NCI-H510A (cell line): ENCODE measurements around the gene BOLA3.
"Not testable (repeated sequence)": the region's sequence is repeated elsewhere in the genome, so short reads cannot be mapped to it uniquely, and the experiment has no call there.

Experiments used
- DNase-seq: peaks from one replicate; lab custom pipeline; 2025; lab: John Stamatoyannopoulos, UW

BOLA3 gene

DNA sequence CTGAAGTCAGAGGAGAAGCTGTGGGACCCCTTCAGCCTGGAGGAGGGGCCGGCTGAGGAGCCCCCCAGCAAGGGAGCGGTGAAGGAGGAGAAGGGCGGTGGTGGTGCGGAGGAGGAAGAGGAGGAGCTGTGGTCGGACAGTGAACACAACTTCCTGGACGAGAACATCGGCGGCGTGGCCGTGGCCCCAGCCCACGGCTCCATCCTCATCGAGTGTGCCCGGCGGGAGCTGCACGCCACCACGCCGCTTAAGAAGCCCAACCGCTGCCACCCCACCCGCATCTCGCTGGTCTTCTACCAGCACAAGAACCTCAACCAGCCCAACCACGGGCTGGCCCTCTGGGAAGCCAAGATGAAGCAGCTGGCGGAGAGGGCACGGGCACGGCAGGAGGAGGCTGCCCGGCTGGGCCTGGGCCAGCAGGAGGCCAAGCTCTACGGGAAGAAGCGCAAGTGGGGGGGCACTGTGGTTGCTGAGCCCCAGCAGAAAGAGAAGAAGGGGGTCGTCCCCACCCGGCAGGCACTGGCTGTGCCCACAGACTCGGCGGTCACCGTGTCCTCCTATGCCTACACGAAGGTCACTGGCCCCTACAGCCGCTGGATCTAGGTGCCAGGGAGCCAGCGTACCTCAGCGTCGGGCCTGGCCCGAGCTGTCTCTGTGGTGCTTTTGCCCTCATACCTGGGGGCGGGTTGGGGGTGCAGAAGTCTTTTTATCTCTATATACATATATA lies 46.0 kb downstream of the BOLA3 start:
- no peak for DNase-seq

DNA sequence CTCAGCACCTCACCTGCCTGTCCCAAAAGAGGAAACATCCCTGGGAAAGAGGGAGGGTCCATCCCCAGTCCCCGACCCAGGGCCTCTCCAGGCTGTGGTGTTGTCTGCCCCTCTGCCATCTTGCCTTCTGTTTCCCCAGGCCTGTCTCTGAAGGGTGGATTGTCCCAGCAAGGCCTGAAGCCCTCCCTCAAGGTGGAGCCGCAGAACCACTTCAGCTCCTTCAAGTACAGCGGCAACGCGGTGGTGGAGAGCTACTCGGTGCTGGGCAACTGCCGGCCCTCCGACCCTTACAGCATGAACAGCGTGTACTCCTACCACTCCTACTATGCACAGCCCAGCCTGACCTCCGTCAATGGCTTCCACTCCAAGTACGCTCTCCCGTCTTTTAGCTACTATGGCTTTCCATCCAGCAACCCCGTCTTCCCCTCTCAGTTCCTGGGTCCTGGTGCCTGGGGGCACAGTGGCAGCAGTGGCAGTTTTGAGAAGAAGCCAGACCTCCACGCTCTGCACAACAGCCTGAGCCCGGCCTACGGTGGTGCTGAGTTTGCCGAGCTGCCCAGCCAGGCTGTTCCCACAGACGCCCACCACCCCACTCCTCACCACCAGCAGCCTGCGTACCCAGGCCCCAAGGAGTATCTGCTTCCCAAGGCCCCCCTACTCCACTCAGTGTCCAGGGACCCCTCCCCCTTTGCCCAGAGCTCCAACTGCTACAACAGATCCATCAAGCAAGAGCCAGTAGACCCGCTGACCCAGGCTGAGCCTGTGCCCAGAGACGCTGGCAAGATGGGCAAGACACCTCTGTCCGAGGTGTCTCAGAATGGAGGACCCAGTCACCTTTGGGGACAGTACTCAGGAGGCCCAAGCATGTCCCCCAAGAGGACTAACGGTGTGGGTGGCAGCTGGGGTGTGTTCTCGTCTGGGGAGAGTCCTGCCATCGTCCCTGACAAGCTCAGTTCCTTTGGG lies 47.2 kb downstream of the BOLA3 start:
- DNase-seq, result no peak

DNA sequence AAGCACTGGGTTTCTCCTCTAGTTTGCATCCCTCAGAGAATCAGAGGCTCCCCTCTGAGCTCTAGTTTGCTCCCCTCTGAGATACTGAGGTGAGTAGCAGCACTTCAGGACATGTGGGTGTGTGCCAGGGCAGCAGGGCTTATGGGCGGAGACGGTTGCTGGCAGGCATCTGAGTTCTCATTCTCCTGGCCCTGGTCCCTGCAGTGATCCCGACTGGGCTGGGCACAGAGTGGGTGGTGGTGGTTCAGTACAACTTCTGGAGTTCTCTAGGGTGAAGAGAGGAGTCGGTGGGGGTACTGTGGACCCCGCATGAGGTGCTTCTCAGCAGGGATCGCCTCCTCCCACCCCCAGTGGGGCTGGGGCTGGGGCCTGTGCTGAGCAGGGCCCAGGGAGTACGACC lies 47.9 kb downstream of the BOLA3 start:
- no peak for DNase-seq

- no peak for DNase-seq
Measured at GRCh38 chr2:74099271-74099670, 48.4 kb downstream of the BOLA3 start.

DNA sequence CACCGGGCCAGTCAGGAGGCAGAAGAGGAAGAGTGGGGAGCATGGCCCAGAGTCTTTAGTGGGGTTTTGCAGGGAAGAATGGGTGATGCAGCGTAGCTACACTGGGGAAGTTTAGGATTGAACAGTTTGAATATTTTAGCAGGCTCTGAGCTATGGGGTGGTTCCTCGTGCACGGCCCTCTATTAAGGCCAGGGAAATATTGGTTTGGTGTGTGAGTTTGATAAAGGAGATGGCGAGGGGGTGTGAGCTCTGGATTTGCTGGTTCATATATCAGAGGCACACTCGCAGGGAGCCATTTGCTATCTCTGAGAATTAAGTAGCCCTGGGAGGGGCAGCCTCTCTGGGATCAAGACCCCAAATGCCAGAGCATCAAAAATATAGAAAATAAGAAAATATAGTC lies 50.1 kb downstream of the BOLA3 start:
- no peak for DNase-seq

DNA sequence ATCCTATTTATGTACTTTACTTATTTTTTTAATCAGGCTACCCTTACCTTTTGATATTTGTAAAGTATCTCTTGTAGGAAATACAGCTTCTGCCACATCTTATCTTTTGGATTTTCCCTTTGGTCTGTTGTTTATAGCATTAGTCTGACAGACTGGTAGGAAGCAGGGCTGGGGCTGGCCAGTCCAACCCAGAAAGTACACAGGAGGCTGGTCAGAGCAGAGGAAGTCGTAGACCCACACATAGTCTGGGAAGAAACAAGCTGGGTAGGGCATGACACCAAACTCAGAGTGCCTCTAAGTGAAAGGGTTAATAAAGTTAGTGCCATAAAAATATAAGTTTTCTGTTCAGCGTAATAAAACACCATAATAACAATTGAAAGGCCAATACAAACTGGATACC lies 51.7 kb downstream of the BOLA3 start:
- DNase-seq, result no peak

- DNase-seq, result no peak
Measured at GRCh38 chr2:74095632-74096031, 52.1 kb downstream of the BOLA3 start.

DNA sequence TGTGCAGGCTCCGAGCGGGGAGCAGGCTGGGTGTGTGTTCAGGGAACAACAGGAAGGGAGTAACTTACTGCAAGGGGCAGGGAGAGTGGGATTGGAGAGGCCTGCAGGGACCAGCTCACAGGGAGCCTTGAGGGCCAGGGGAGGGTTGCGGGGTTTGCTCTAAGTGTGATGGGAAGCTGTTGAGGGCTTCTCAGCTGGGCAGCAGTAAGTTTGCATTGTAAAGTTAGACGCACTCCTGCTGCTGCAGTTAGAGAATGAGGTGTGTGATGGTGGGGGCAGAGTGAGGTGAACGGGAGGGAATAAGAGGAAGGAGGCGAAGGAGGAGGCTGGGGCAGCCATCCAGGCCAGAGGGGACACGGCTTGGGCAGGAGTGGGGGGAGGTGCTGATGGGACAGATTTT lies 53.4 kb downstream of the BOLA3 start:
- DNase-seq, result no peak

DNA sequence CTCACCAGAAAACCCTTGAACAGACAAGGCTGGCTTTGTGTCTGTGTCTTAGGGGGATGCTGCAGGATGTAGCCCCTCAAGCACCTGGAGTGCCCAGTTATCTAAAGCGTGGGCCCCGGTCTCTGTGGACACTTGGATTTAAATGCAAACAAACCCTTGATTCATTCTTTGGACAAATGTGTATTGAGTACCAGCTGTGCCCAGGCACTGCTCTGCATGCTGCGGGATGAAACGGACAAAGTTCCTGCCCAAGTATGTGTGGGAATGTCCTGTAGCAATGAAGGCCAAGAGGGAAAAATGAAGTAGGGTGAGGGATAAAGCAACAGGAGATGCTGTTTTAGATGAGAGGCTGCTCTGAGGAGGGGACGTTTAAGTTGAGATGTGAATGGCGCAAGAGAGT lies 53.9 kb downstream of the BOLA3 start:
- DNase-seq, result no peak

DNA sequence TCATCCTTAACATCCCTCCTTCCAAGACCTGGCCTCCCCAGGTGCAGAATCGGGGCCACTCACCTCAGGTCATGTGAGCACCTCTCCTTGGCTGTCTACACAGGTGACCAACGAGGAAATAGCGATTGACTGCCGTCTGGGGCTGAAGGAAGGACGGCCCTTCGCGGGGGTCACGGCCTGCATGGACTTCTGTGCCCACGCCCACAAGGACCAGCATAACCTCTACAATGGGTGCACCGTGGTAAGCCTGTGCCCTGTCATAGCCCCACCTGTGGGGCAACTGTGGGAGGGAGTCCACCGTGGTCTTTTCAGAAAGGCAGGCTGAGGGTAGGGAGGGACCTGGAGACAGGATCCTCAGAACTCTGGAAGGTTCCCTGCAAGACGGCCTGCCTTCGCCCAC lies 54.3 kb downstream of the BOLA3 start:
- DNase-seq, result no peak

- DNase-seq, result no peak
Measured at GRCh38 chr2:74092275-74092674, 55.4 kb downstream of the BOLA3 start.

DNA sequence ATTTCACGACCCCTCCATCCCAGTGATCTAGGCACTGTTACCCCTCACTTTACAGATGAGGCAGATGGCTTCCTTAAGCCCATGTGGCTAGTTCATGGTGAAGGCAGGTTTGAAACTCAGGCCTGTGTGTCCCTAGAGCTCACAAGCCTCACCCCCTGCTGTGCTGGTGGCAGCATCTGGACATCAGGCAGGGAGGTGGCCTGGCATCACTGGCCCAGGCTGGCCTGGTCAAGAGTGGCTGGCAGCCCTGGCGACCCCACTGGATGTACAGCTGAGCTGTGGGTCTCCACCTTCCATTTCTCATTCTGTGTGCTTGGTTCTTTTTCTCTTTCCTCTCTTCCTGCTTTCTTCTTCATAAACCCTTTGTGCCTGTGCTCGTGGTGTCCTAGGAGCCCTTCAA lies 56.3 kb downstream of the BOLA3 start:
- DNase-seq, result no peak

DNA sequence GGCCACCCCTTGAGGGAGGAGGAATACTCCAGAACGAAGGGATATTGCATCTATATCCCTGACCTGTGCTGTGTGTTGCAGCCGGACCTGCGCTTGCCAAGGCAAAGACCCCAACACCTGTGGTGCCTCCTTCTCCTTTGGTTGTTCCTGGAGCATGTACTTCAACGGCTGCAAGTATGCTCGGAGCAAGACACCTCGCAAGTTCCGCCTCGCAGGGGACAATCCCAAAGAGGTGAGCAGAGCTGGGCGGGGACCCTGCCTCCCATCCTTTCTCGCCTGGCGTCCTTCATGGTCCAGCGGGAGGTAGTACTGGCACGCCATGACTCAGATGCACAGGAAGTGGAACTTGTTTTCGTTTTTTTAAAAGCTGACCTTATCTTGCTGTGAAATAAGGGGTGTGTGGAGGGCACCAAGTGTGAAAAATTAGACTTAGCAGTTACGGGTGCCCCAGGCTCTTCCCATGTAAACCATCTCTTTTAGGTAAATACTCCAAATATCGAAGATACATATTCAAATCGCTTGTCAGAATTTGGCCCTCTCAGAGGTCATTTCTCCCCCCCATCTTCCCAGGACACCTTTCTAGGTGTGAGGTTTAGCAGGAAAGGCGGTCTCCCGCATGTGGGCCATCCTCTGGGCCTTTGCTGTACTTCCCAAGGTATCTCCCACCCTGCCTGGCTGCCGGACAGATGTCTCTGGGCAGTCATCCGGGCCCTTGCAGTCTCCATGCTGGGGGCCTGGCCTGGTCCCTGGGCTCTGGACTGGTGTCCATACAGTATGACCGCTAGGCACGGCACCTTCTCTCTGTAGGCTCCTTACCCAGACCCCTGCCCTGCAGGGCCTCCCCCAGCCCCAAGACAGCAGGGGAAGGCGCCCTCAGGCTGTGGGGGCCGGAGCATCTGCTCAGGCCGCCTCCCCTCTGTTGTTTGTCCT lies 57.6 kb downstream of the BOLA3 start:
- DNase-seq, result no peak

GRCh38 chr2:74088676-74089075 lies 59.0 kb downstream of the BOLA3 start:
- DNase-seq, result not testable (repeated sequence)

GRCh38 chr2:74087696-74088095 lies 60.0 kb downstream of the BOLA3 start:
- DNase-seq, result no peak

DNA sequence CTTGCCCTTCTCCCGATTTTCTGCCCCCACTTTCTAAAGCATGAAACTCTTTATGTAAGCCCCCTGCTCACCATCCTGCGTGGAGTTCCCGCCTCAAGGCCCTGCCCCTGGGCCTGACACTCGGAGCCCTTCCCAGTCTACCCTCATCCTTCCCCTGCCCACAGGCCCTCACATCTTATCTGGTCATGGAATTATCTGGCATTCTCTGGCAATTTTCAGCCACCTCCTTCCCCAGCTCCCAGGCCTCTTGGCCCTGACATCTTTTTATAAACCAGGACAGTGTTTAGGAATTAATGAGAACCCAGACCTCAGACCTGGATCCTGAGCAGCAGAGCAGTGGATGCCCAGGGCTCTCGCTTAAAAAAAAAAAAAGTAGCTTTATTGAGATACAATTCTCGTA lies 61.7 kb downstream of the BOLA3 start:
- no peak for DNase-seq
